Lower lobe of right lung (tissue), 2 donors: ENCODE data around the gene KCTD19. TPM values are rescaled to one million over a fixed set of nuclear protein-coding genes. Genes with fewer than 3 reads are reported as not detected.

Experiments
- ATAC-seq, 2 donors: fragments of 200-7000 bp; cut with Tn5 transposase; one replicate each; pipeline ENCODE4 v1.9.1; 2020 to 2022; ENCODE audit warnings: mild to moderate bottlenecking in 2 of 2, moderate library complexity in 2 of 2
- DNase-seq: peaks from one replicate; pipeline ENCODE4 v3.0.0-alpha.2; 2020
- H3K27ac ChIP-seq: fragments of 200-600 bp; one replicate; pipeline ENCODE4 v1.8.0; 2022
- H3K27me3 ChIP-seq: fragments of 200-600 bp; one replicate; pipeline ENCODE4 v1.8.0; 2022; ENCODE audit warnings: low read depth
- H3K36me3 ChIP-seq: fragments of 200-600 bp; one replicate; pipeline ENCODE4 v1.8.0; 2022; ENCODE audit warnings: mild to moderate bottlenecking
- H3K4me1 ChIP-seq: fragments of 200-600 bp; one replicate; pipeline ENCODE4 v1.8.0; 2022
- H3K4me3 ChIP-seq: fragments of 200-600 bp; one replicate; pipeline ENCODE4 v1.8.0; 2022; ENCODE audit warnings: mild to moderate bottlenecking
- H3K9me3 ChIP-seq: fragments of 200-600 bp; one replicate; pipeline ENCODE4 v1.8.0; 2022
- CTCF ChIP-seq: fragments of 200-600 bp; IDR thresholded peaks from one replicate; pipeline ENCODE4 v1.8.0; 2022; ENCODE audit warnings: antibody characterized with exemption, mild to moderate bottlenecking
- intact Hi-C: fragments of 100-400 bp; cut with DNase I; formaldehyde crosslinking; loops from one replicate; pipeline ENCODE4 v1.11.0; 2022
- total RNA-seq: library from RNA; stranded (reverse); fragmentation: NEBNext Ultra II Directional; extraction: Animal tissue kit (Norgen Biotek cat#: 25700); gene quantifications from one replicate; pipeline ENCODE4 v1.2.1, GENCODE V29; 2021
- donor health status: DM: no; HTN: yes; CAD: no; lungs with severe emphysema.

KCTD19 gene
- total RNA-seq, 1 donor from 2014 or later, result 0.74 TPM

- H3K36me3 ChIP-seq, result peaks cover 12% of the 10 kb centered on the region
- H3K9me3 ChIP-seq, result no peaks in the 10 kb centered on the region
- no peak for TF ChIP-seq CTCF
- H3K4me1 ChIP-seq, result peaks cover 13% of the 10 kb centered on the region
- H3K27ac ChIP-seq, result no peak overlapping the region
- H3K4me3 ChIP-seq, result no peak overlapping the region
- H3K27me3 ChIP-seq, result no peaks in the 10 kb centered on the region
- peak; percentile 1 for DNase-seq
- intact Hi-C loops, result no loop called here
- ATAC-seq, result no peak
Measured at GRCh38 chr16:67283039-67283825, 43.3 kb downstream of the KCTD19 start.

GRCh38 chr16:67282447-67282805, 44.1 kb downstream of the KCTD19 start:
- no peaks in the 10 kb centered on the region for H3K9me3 ChIP-seq
- no peak overlapping the region for H3K27ac ChIP-seq
- intact Hi-C loops, result no loop called here
- no peak for TF ChIP-seq CTCF
- H3K36me3 ChIP-seq, result peaks cover 12% of the 10 kb centered on the region
- no peak overlapping the region for H3K4me3 ChIP-seq
- H3K4me1 ChIP-seq, result peaks cover 20% of the 10 kb centered on the region
- ATAC-seq (no peak), DNase-seq (no peak)
- H3K27me3 ChIP-seq, result no peaks in the 10 kb centered on the region

GRCh38 chr16:67281536-67282446, 44.8 kb downstream of the KCTD19 start:
- DNase-seq (no peak), ATAC-seq (no peak)
- H3K9me3 ChIP-seq, result no peaks in the 10 kb centered on the region
- H3K27ac ChIP-seq, result no peak overlapping the region
- intact Hi-C loops, result no loop called here
- peaks cover 12% of the 10 kb centered on the region for H3K36me3 ChIP-seq
- peaks cover 21% of the 10 kb centered on the region for H3K4me1 ChIP-seq
- H3K27me3 ChIP-seq, result no peaks in the 10 kb centered on the region
- H3K4me3 ChIP-seq, result no peak overlapping the region
- TF ChIP-seq CTCF, result no peak

GRCh38 chr16:67280090-67281015, 46.2 kb downstream of the KCTD19 start:
- DNase-seq (no peak), ATAC-seq (no peak)
- Histone ChIP-seq H3K4me1 (peaks cover 21% of the 10 kb centered on the region), H3K9me3 (no peaks in the 10 kb centered on the region), H3K4me3 (peak overlapping the region; percentile 76), H3K36me3 (peaks cover 4% of the 10 kb centered on the region), H3K27ac (peak overlapping the region; percentile 2), H3K27me3 (no peaks in the 10 kb centered on the region)
- intact Hi-C loops, result no loop called here
- no peak for TF ChIP-seq CTCF
